HG02852 (cell line): ENCODE results near the gene OSBPL7.

Source experiments
- ATAC-seq: cut with Tn5 transposase; IDR thresholded peaks from one replicate; pipeline ENCODE4 v1.9.1; 2021; ENCODE audit warnings: mild to moderate bottlenecking, moderate library complexity; ENCODE audit not compliant: unreplicated experiment

Gene OSBPL7

GRCh38 chr17:47830396-47831002 lies 8.9 kb upstream of the OSBPL7 start:
- no peak for ATAC-seq

GRCh38 chr17:47829870-47830269 lies 8.3 kb upstream of the OSBPL7 start:
- no peak for ATAC-seq

GRCh38 chr17:47823519-47823918 lies 1.9 kb upstream of the OSBPL7 start:
- ATAC-seq, result no peak

- ATAC-seq, result no peak
These were observed 1.2 kb upstream of the OSBPL7 start for GRCh38 chr17:47822785-47823184.

GRCh38 chr17:47821031-47821423 lies 567 bp downstream of the OSBPL7 start:
- ATAC-seq, result no peak

DNA sequence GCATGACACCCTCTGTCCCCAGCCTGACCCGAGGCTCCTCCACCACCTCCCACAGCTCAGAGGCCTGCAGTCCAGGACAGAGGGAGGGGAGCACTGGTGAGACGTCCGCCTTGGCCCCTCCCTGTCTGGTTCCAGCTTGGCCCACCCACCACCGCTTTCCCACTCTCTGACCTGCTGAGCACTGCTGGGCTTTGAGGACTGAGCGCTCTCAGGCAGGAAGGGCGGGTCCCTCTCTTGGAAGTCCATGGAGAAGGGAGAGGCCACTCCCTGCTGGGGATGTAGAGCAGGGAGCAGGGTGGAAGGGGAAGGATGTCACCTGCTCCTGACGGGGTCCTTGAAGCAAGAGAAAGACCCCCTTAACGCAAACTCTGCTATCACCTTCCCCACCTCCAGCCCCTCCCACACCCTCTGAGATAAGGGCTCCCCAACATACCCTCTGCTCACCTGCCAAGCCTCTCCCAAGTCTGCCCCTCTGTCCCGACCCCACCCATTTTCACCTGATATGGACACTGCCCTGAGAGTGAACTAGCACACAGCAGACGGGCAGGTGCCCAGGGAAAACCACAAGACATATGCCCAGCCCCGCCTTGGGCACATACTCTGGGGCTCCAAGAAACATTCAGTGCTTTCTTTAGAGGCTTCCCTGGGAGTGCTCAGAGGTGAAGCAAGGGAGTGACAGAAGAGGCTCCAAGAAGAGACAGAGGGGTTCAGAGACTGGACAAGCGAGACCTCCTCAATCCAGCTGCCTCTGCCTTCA lies 1.4 kb downstream of the OSBPL7 start:
- no peak for ATAC-seq

DNA sequence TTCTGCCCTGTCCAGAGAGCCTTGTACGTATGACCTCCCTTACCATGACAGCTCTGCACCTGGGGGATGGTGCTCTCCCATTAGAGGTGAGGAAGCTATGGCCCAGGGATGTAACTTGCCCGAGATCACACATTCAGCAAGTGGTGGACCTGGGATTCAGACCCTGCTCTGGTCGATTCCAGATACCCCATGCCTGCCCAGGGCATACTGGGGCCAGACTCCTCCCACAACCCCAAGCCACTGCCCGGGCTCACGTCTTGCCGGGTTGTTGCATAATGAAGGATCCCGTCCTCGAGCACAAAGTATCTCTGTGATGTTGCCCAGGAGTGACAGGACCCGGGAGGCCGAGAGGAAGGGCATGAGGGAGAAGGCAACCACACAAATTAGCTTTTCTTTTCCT lies 2.1 kb downstream of the OSBPL7 start:
- ATAC-seq, result no peak

GRCh38 chr17:47818002-47818695 lies 3.4 kb downstream of the OSBPL7 start:
- no peak for ATAC-seq

DNA sequence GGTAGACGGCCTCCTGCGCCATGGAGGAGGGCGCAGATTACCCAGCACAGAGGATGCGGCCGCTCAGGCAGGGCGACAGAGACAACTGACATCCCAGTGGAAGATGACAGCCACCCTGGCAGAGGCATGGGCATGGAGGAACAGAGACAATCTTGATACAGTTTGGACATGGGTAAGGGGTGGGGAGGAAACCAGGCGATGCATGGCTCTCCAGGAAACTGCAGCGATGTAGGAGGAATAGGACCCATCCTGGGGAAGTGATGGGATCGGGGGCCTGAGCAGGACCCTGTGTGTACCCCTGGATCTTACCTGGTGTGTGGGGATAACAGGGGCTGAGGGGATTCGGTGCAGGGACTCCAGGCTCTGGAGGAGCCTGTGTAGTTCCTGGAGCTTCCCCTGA lies 4.6 kb downstream of the OSBPL7 start:
- no peak for ATAC-seq

DNA sequence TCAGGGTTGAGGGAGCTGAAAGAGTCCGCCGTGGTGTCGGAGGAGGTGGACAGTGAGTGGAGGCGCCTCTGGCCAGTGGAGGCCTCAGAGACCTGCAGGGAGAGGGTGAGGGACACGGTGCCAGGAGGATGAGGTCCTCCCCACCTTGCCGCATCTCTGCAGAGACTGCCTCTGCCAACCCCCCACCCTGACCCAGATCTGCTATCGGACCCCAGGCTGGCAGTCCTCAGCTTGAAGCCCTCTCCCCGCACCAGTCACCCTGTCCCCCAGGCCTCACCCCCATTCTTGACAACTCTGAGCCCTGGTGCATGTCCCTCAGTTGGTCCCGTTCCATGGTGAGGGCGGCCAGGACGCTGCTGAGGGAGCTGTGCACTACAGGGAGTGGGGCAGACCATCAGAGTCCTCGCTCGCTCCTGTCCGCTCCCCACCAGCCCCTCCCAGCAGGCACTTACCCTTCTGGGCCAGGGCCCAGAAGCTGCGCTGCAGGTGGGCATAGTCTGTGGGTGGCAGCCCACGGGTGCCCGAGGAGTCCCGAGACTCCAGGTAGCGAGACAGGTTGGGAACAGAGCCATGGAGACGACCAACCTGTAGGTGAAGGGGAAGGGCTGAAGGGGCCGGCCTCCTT lies 5.4 kb downstream of the OSBPL7 start:
- no peak for ATAC-seq

- ATAC-seq, result no peak
These were observed 6.3 kb downstream of the OSBPL7 start for GRCh38 chr17:47815106-47815918.

GRCh38 chr17:47813512-47814031 lies 8.0 kb downstream of the OSBPL7 start:
- no peak for ATAC-seq

DNA sequence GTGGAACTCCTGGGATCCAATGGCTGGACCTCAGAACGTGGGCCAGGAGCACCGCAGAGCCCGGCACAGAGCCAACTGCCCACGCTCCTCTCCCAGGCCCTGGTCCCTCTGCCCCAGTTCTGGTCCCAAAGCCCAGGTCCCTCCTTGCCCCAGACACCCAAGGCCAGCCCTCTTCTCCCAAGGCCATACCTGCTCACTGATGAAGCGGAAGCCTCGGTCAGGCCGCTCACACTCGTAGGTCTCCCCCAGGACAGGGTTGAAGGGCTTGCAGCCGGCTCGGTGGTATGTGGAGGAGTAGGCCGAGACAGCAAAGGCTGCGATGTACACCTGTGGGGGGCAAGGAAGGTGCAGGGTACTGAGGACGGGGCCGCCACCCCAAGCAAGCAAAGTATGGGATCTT lies 8.5 kb downstream of the OSBPL7 start:
- ATAC-seq, result no peak

DNA sequence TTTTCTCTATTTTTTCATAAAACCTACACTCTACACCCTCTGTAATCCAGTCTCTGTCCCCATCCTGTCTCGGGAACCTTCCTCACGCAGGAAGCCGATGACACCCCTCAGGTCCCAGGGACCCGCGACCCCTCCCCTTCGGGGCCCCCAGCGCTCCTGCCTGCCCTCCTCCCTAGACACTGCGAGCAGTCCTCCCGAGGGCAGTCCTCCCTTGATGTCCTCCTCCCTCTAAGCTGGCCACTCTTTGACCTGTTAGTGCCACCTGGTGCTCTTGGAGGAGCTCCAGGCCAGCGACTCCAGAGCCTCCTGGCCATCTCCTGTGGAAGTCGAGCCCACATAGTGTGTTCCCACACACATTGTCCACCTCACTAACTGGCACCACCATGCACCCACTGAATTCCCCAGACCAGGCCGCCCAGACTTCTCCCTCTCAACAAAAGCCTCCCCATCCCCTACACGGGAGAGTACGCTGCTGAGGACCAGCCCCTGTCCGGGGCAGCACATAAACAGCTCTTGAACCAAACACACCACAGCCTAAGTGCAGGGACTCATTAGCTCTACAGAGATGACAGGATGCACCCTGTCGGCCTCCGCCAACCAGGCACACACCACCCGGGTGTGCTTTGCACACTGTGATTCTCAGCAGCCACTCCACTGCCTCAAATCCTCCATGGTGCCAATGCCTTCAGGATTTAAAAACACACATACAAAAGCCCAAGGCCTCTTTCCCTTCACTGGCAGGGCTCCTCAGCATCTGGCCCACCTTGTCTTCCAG lies 9.3 kb downstream of the OSBPL7 start:
- ATAC-seq, result no peak

GRCh38 chr17:47811709-47812108 lies 9.9 kb downstream of the OSBPL7 start:
- ATAC-seq, result no peak

- ATAC-seq, result no peak
These were observed 10.5 kb downstream of the OSBPL7 start for GRCh38 chr17:47810901-47811635.

DNA sequence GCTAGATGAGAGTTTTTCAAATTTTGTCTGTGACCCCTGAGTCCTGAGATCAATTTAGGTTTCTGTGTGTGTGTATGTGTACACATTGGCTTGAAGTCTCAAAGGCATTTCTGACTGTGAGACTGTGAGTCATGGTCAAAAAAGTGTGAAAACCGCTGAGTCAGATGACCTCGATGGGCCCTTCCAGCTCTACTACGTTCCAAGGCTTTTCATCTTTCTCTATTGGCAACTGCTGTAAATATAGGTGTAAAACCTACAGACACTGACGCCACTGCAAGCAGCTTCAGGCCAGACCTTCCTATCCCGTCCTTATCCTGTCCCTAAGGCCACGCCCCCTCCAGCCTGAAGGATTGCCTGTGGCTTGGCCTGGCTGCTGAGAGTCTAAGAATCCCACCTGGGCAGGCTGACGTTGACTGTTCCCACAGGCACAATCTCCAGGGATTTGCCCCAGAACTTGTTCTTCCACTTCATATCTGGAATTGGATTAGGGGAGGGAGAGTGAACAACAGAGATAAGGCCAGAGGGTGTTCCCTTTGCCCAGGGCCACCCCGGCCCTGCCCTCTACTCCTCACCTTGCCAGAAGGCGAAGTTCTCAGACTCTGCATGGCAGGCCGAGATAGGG lies 11.3 kb downstream of the OSBPL7 start:
- no peak for ATAC-seq

GRCh38 chr17:47808830-47809480 lies 12.6 kb downstream of the OSBPL7 start:
- ATAC-seq, result no peak
